PC-3 (cell line): ENCODE data around the gene TENM4. TPM values are rescaled to one million over a fixed set of nuclear protein-coding genes. Genes with fewer than 3 reads are reported as not detected.

Source experiments
- ATAC-seq: fragments of 200-7000 bp; cut with Tn5 transposase; 2 replicates; pipeline ENCODE4 v1.9.1; 2020; ENCODE audit warnings: mild to moderate bottlenecking, moderate library complexity
- BruUV-seq: library from RNA; stranded (reverse); fragments of 400-500 nt; replicated peaks from 2 replicates; lab custom pipeline; 2021; lab: Mats Ljungman, UMichigan
- CTCF ChIA-PET: fragments of 300-600 bp; sonication (Branson Sonifier 250); formaldehyde crosslinking; loops from one replicate; lab custom pipeline; 2022; ENCODE audit warnings: antibody characterized with exemption; lab: Charles Lee
- POLR2A ChIA-PET: fragments of 300-600 bp; sonication (Branson Sonifier 250); formaldehyde crosslinking; loops from one replicate; lab custom pipeline; 2022; ENCODE audit warnings: antibody characterized with exemption; ENCODE audit not compliant: unreplicated experiment; lab: Charles Lee
- DNase-seq: peaks from one replicate; pipeline ENCODE4 v3.0.0-alpha.2; 2015
- H2AFZ ChIP-seq: fragments of 300-600 bp; sonication (generic); 2 replicates; pipeline ENCODE4 v1.6.0; 2016; ENCODE audit warnings: antibody characterized with exemption, low read length
- H3F3A ChIP-seq: fragments of 300-600 bp; sonication (generic); one replicate; pipeline ENCODE4 v1.6.0; 2017; ENCODE audit warnings: antibody characterized with exemption, low read length, control low read depth, mild to moderate bottlenecking; ENCODE audit not compliant: unreplicated experiment
- H3K27ac ChIP-seq: fragments of 300-600 bp; sonication (generic); 2 replicates; pipeline ENCODE4 v1.5.1; 2016; ENCODE audit warnings: mild to moderate bottlenecking, low read length
- H3K27me3 ChIP-seq: fragments of 300-600 bp; sonication (generic); 2 replicates; pipeline ENCODE4 v1.6.1; 2016; ENCODE audit warnings: low read length, mixed read lengths
- H3K36me3 ChIP-seq: fragments of 300-600 bp; sonication (generic); 2 replicates; pipeline ENCODE4 v1.6.1; 2016; ENCODE audit warnings: low read depth, mixed run types, low read length, mixed read lengths
- H3K4me1 ChIP-seq: fragments of 300-600 bp; sonication (generic); 2 replicates; pipeline ENCODE4 v1.5.1; 2016; ENCODE audit warnings: low read length; ENCODE audit not compliant: insufficient read depth
- H3K4me2 ChIP-seq: fragments of 300-600 bp; sonication (generic); 2 replicates; pipeline ENCODE4 v1.6.0; 2016; ENCODE audit warnings: low read length
- H3K4me3 ChIP-seq: fragments of 300-600 bp; sonication (generic); 2 replicates; pipeline ENCODE4 v1.5.1; 2016; ENCODE audit warnings: mild to moderate bottlenecking, low read length, mixed read lengths
- H3K79me2 ChIP-seq: fragments of 300-600 bp; sonication (generic); 2 replicates; pipeline ENCODE4 v1.6.1; 2017; ENCODE audit warnings: low read length, mixed read lengths
- H3K9ac ChIP-seq: fragments of 300-600 bp; sonication (generic); 2 replicates; pipeline ENCODE4 v1.6.0; 2016; ENCODE audit warnings: mild to moderate bottlenecking, low read length
- H3K9me2 ChIP-seq: fragments of 300-600 bp; sonication (generic); replicated peaks from 2 replicates; pipeline ENCODE4 v1.6.1; 2016; ENCODE audit warnings: mixed run types, low read length, mixed read lengths
- H3K9me3 ChIP-seq: fragments of 300-600 bp; sonication (generic); 2 replicates; pipeline ENCODE4 v1.6.1; 2016; ENCODE audit warnings: low read length, mixed read lengths
- H4K20me1 ChIP-seq: fragments of 300-600 bp; sonication (generic); 2 replicates; pipeline ENCODE4 v1.6.1; 2016; ENCODE audit warnings: low read length, mixed read lengths
- CTCF ChIP-seq: fragments of 300-600 bp; sonication (generic); conservative IDR thresholded peaks from 2 replicates; pipeline ENCODE4 v1.5.1; 2017; ENCODE audit warnings: antibody characterized with exemption, low read depth, mild to moderate bottlenecking, low read length
- EZH2 ChIP-seq: fragments of 300-600 bp; sonication (generic); IDR thresholded peaks from one replicate; pipeline ENCODE4 v1.6.1; 2017; ENCODE audit warnings: antibody characterized with exemption, mild to moderate bottlenecking, low read length; ENCODE audit not compliant: unreplicated experiment
- EZH2phosphoT487 ChIP-seq: fragments of 300-600 bp; sonication (generic); IDR thresholded peaks from 2 replicates; pipeline ENCODE4 v1.6.1; 2018; ENCODE audit warnings: mild to moderate bottlenecking, antibody characterized with exemption, low read length, borderline replicate concordance
- intact Hi-C: fragments of 100-400 bp; cut with micrococcal nuclease; formaldehyde crosslinking; loops from 2 replicates; pipeline ENCODE4 v1.9.0; 2023
- total RNA-seq: library from RNA; depleted of rRNA; stranded (reverse); fragments of >200 nt; gene quantifications from 2 replicates; pipeline ENCODE4 v1.2.3, GENCODE V29; 2014

The TENM4 gene
- total RNA-seq, 1 experiment from 2014 or later, result 19.7 TPM

- no peak overlapping the region for H3K4me2 ChIP-seq
- H3K9ac ChIP-seq, result no peak overlapping the region
- ATAC-seq, result no peak
- no TSS peak for BruUV-seq
- H3K79me2 ChIP-seq, result no peaks in the 10 kb centered on the region
- H3K27me3 ChIP-seq, result no peaks in the 10 kb centered on the region
- ChIA-PET POLR2A (no interaction called here), CTCF (no interaction called here)
- TF ChIP-seq EZH2phosphoT487 (no peak), EZH2 (no peak), CTCF (no peak)
- no peaks in the 10 kb centered on the region for H3F3A ChIP-seq
- H2AFZ ChIP-seq, result no peak overlapping the region
- H3K36me3 ChIP-seq, result no peaks in the 10 kb centered on the region
- peaks cover 35% of the 10 kb centered on the region for H3K4me1 ChIP-seq
- no peak for DNase-seq
- H4K20me1 ChIP-seq, result no peaks in the 10 kb centered on the region
- H3K4me3 ChIP-seq, result no peak overlapping the region
- H3K27ac ChIP-seq, result no peak overlapping the region
- H3K9me2 ChIP-seq, result no peaks in the 10 kb centered on the region
- intact Hi-C loops, result loop anchor here (10.0 kb wide), 1 partner anchor 364 kb away; no protein-coding TSS in a partner anchor
- H3K9me3 ChIP-seq, result no peaks in the 10 kb centered on the region
Measured at GRCh38 chr11:78790784-78791183, 650.0 kb downstream of the TENM4 start.

- BruUV-seq, result no TSS peak
- Histone ChIP-seq H2AFZ (no peak overlapping the region), H3K4me3 (no peak overlapping the region), H3K79me2 (no peaks in the 10 kb centered on the region), H3K9ac (peak overlapping the region; percentile 2; the same call in 1 of the 2 replicates), H3K9me3 (no peaks in the 10 kb centered on the region), H3K4me2 (no peak overlapping the region), H3K27ac (peak overlapping the region; percentile 42), H3K36me3 (no peaks in the 10 kb centered on the region), H3K4me1 (peaks cover 37% of the 10 kb centered on the region), H4K20me1 (no peaks in the 10 kb centered on the region), H3K27me3 (no peaks in the 10 kb centered on the region), H3F3A (peaks cover 2% of the 10 kb centered on the region), H3K9me2 (no peaks in the 10 kb centered on the region)
- intact Hi-C loops, result no loop called here
- no peak for TF ChIP-seq EZH2
- no peak for TF ChIP-seq EZH2phosphoT487
- ChIA-PET POLR2A (no interaction called here), CTCF (interaction anchor here (0.8 kb wide), 1 partner anchor 105 kb away, joined by 3 read pairs; no protein-coding TSS in a partner anchor)
- DNase-seq (no peak), ATAC-seq (peak; percentile 16)
Measured at GRCh38 chr11:78789375-78789774, 651.5 kb downstream of the TENM4 start.

- H3K36me3 ChIP-seq, result no peaks in the 10 kb centered on the region
- DNase-seq, result no peak
- no peak overlapping the region for H3K4me2 ChIP-seq
- no peak overlapping the region for H2AFZ ChIP-seq
- no peak overlapping the region for H3K4me3 ChIP-seq
- H3K4me1 ChIP-seq, result peaks cover 45% of the 10 kb centered on the region
- H3K79me2 ChIP-seq, result no peaks in the 10 kb centered on the region
- POLR2A ChIA-PET, result no interaction called here
- ATAC-seq, result no peak
- no peak overlapping the region for H3K9ac ChIP-seq
- BruUV-seq, result no TSS peak
- no peaks in the 10 kb centered on the region for H3K27me3 ChIP-seq
- H3K27ac ChIP-seq, result peak overlapping the region; percentile 42
- H4K20me1 ChIP-seq, result no peaks in the 10 kb centered on the region
- intact Hi-C loops, result no loop called here
- CTCF ChIA-PET, result no interaction called here
- TF ChIP-seq CTCF (no peak), EZH2 (no peak), EZH2phosphoT487 (no peak)
- H3K9me2 ChIP-seq, result no peaks in the 10 kb centered on the region
- peaks cover 7% of the 10 kb centered on the region for H3F3A ChIP-seq
- no peaks in the 10 kb centered on the region for H3K9me3 ChIP-seq
Measured at GRCh38 chr11:78788533-78788932, 652.3 kb downstream of the TENM4 start.
